A673 (cell line): Measurements from ENCODE around the gene FAM13A.

Experiments used
- CTCF ChIP-seq: fragments of 300-800, 200-600 bp; sonication (generic); conservative IDR thresholded peaks from 2 replicates; pipeline ENCODE4 v1.5.1; 2017; ENCODE audit warnings: low read depth, mild to moderate bottlenecking, antibody characterized with exemption, low read length, moderate library complexity, mixed read lengths
- EZH2 ChIP-seq: fragments of 200-600 bp; sonication (generic); IDR thresholded peaks from 2 replicates; pipeline ENCODE4 v1.6.1; 2017; ENCODE audit warnings: borderline replicate concordance, low read depth, mild to moderate bottlenecking, mixed read lengths, antibody characterized with exemption, low read length; ENCODE audit not compliant: poor library complexity, severe bottlenecking

GRCh38 chr4:88908003-88908402 is 149.0 kb downstream of the FAM13A start:
- TF ChIP-seq CTCF (no peak), EZH2 (no peak)
